SU-DHL-6 (cell line): ENCODE results near the gene ZNF512.

Experiments used
- H2AFZ ChIP-seq: fragments of 200-600 bp; sonication (generic); 2 replicates; pipeline ENCODE4 v1.6.1; 2014; ENCODE audit warnings: low read depth, mild to moderate bottlenecking, moderate library complexity, mixed read lengths, antibody characterized with exemption, low read length; ENCODE audit not compliant: severe bottlenecking
- H3F3A ChIP-seq: fragments of 200-600 bp; shearing (Covaris generic); 2 replicates; pipeline ENCODE4 v1.6.0; 2016; ENCODE audit warnings: antibody characterized with exemption, mild to moderate bottlenecking; ENCODE audit not compliant: insufficient read depth
- H3K27ac ChIP-seq: fragments of 200-600 bp; sonication (generic); 2 replicates; pipeline ENCODE4 v1.5.1; 2016; ENCODE audit warnings: low read depth, mild to moderate bottlenecking, low read length, moderate library complexity, mixed read lengths
- H3K27me3 ChIP-seq: fragments of 200-600 bp; sonication (generic), shearing (Covaris generic); 2 replicates; pipeline ENCODE4 v1.6.0; 2014; ENCODE audit warnings: mild to moderate bottlenecking, low read length
- H3K36me3 ChIP-seq: fragments of 200-600 bp; sonication (generic); 2 replicates; pipeline ENCODE4 v1.6.1; 2014; ENCODE audit warnings: mild to moderate bottlenecking, low read length, mixed read lengths
- H3K4me2 ChIP-seq: fragments of 300-600, 200-600 bp; shearing (Covaris generic), sonication (generic); 2 replicates; pipeline ENCODE4 v1.6.0; 2014; ENCODE audit warnings: low read length, low read depth, mild to moderate bottlenecking; ENCODE audit not compliant: poor library complexity, severe bottlenecking
- H3K4me3 ChIP-seq: fragments of 200-600 bp; sonication (generic); 2 replicates; pipeline ENCODE4 v1.5.1; 2014; ENCODE audit warnings: antibody characterized with exemption, low read length, mild to moderate bottlenecking, mixed read lengths; ENCODE audit not compliant: insufficient read depth, poor library complexity, severe bottlenecking
- H3K79me2 ChIP-seq: fragments of 200-600 bp; sonication (generic); 2 replicates; pipeline ENCODE4 v1.6.1; 2014; ENCODE audit warnings: mild to moderate bottlenecking, low read length, moderate library complexity; ENCODE audit not compliant: insufficient read depth
- H3K9ac ChIP-seq: fragments of 200-600 bp; sonication (generic); 2 replicates; pipeline ENCODE4 v1.7.0; 2014; ENCODE audit warnings: mild to moderate bottlenecking, low read length
- H3K9me2 ChIP-seq: fragments of 200-600 bp; sonication (generic); replicated peaks from 2 replicates; pipeline ENCODE4 v1.6.1; 2014; ENCODE audit warnings: low read length; ENCODE audit not compliant: insufficient read depth
- H3K9me3 ChIP-seq: fragments of 200-600 bp; sonication (generic); 2 replicates; pipeline ENCODE4 v1.6.1; 2014; ENCODE audit warnings: low read length, mixed read lengths; ENCODE audit not compliant: insufficient read depth
- H4K20me1 ChIP-seq: fragments of 200-600 bp; sonication (generic); 2 replicates; pipeline ENCODE4 v1.6.1; 2014; ENCODE audit warnings: low read depth, mild to moderate bottlenecking, antibody characterized with exemption, low read length, moderate library complexity, mixed read lengths
- EZH2phosphoT487 ChIP-seq: fragments of 200-600 bp; sonication (generic), shearing (Covaris generic); conservative IDR thresholded peaks from 2 replicates; pipeline ENCODE4 v1.6.1; 2018; ENCODE audit warnings: mild to moderate bottlenecking, antibody characterized with exemption, low read length, moderate library complexity, mixed read lengths
- TF ChIP-seq, protein P1 (sequence below): fragments of 200-600 bp; sonication (generic); IDR thresholded peaks from one replicate; pipeline ENCODE4 v1.5.1; 2017; ENCODE audit warnings: antibody characterized with exemption, mild to moderate bottlenecking, low read length, moderate library complexity; ENCODE audit not compliant: insufficient read depth, poor library complexity, severe bottlenecking

ZNF512 gene

GRCh38 chr2:27653397-27653796 is 70.6 kb downstream of the ZNF512 start:
- H3K4me3 ChIP-seq: no peak overlapping the region
- peaks cover 11% of the 10 kb centered on the region; the same call in 1 of the 2 replicates for H3K36me3 ChIP-seq
- no peak overlapping the region for H3K9ac ChIP-seq
- no peaks in the 10 kb centered on the region for H3F3A ChIP-seq
- H3K79me2 ChIP-seq: no peaks in the 10 kb centered on the region
- no peaks in the 10 kb centered on the region for H3K9me3 ChIP-seq
- no peaks in the 10 kb centered on the region for H4K20me1 ChIP-seq
- H3K4me2 ChIP-seq: no peak overlapping the region
- H3K9me2 ChIP-seq: no peaks in the 10 kb centered on the region
- H3K27ac ChIP-seq: no peak overlapping the region
- H2AFZ ChIP-seq: no peak overlapping the region
- H3K27me3 ChIP-seq: no peaks in the 10 kb centered on the region
- no peak for TF ChIP-seq EZH2phosphoT487
- TF ChIP-seq, protein P1, sequence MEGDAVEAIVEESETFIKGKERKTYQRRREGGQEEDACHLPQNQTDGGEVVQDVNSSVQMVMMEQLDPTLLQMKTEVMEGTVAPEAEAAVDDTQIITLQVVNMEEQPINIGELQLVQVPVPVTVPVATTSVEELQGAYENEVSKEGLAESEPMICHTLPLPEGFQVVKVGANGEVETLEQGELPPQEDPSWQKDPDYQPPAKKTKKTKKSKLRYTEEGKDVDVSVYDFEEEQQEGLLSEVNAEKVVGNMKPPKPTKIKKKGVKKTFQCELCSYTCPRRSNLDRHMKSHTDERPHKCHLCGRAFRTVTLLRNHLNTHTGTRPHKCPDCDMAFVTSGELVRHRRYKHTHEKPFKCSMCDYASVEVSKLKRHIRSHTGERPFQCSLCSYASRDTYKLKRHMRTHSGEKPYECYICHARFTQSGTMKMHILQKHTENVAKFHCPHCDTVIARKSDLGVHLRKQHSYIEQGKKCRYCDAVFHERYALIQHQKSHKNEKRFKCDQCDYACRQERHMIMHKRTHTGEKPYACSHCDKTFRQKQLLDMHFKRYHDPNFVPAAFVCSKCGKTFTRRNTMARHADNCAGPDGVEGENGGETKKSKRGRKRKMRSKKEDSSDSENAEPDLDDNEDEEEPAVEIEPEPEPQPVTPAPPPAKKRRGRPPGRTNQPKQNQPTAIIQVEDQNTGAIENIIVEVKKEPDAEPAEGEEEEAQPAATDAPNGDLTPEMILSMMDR: no peak

- no peak overlapping the region for H3K4me3 ChIP-seq
- no peaks in the 10 kb centered on the region; the same call in 1 of the 2 replicates for H3K79me2 ChIP-seq
- peaks cover 14% of the 10 kb centered on the region; the same call in 1 of the 2 replicates for H3K36me3 ChIP-seq
These were observed 72.5 kb downstream of the ZNF512 start for GRCh38 chr2:27655155-27655951.

DNA sequence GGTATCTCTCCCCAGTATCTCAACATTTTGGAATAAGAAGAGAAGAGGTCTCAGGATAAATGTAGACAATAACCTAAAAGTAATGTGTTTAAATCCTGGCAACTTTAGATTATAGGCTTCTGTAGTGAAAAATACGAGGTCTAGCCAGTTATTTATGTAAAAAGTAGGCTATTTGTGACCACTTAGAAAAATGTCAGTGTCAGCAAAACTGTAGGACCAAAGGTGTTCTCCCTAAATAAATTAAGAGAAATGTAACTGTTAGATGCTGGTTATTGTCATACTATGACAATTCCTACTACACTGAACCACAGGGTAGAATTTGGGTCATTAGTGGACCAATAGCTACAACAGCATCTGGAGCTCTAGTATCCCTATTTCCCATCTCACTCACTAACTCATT is 78.5 kb downstream of the ZNF512 start:
- H3K79me2 ChIP-seq: peaks cover 35% of the 10 kb centered on the region
- no peaks in the 10 kb centered on the region for H3K27me3 ChIP-seq
- no peak overlapping the region for H3K9ac ChIP-seq
- no peak overlapping the region for H3K4me2 ChIP-seq
- H3K27ac ChIP-seq: no peak overlapping the region
- no peaks in the 10 kb centered on the region for H3K9me3 ChIP-seq
- no peaks in the 10 kb centered on the region for H3K9me2 ChIP-seq
- no peak overlapping the region for H3K4me3 ChIP-seq
- TF ChIP-seq, protein P1: no peak
- TF ChIP-seq EZH2phosphoT487: no peak
- H2AFZ ChIP-seq: no peak overlapping the region
- H4K20me1 ChIP-seq: no peaks in the 10 kb centered on the region
- H3K36me3 ChIP-seq: peaks cover 17% of the 10 kb centered on the region; the same call in 1 of the 2 replicates
- H3F3A ChIP-seq: 0 out of 2 replicates have a peak, but pooled peaks cover 3% of the 10 kb centered on the region

More at GRCh38 chr2:27655155-27655951, 72.5 kb downstream of the ZNF512 start:
- no peak overlapping the region for H3K9ac ChIP-seq
- no peaks in the 10 kb centered on the region for H3K27me3 ChIP-seq
- H3K27ac ChIP-seq: no peak overlapping the region
- H3K4me2 ChIP-seq: no peak overlapping the region
- H3K9me2 ChIP-seq: no peaks in the 10 kb centered on the region
- TF ChIP-seq, protein P1: no peak
- no peak for TF ChIP-seq EZH2phosphoT487
- 0 out of 2 replicates have a peak, but pooled peaks cover 3% of the 10 kb centered on the region for H3F3A ChIP-seq
- no peaks in the 10 kb centered on the region for H3K9me3 ChIP-seq
- no peaks in the 10 kb centered on the region for H4K20me1 ChIP-seq
- H2AFZ ChIP-seq: no peak overlapping the region
